Lower leg skin (tissue), 4 donors: ENCODE results near the gene ZNF134. TPM values are rescaled to one million over a fixed set of nuclear protein-coding genes. Genes with fewer than 3 reads are reported as not detected.
A peak's percentile ranks its signal among the peaks of the same experiment; 100 is the strongest.

Experiments used
- DNase-seq, 2 donors: peaks; one replicate each; pipeline ENCODE4 v3.0.0-alpha.2; 2019; ENCODE audit warnings: low spot score in 2 of 2
- H3K4me3 ChIP-seq: fragments of 200-600 bp; sonication (generic); 2 replicates; pipeline ENCODE4 v1.5.1; 2017; ENCODE audit warnings: mild to moderate bottlenecking, low read depth; ENCODE audit not compliant: poor library complexity, severe bottlenecking
- CTCF ChIP-seq, 3 donors: fragments of 450-650 bp; IDR thresholded peaks; one replicate each; pipeline ENCODE4 v1.5.1; 2016; ENCODE audit warnings: antibody characterized with exemption in 3 of 3, mild to moderate bottlenecking in 3 of 3, moderate library complexity in 2 of 3
- POLR2A ChIP-seq, 2 donors: fragments of 450-650 bp; IDR thresholded peaks; one replicate each; pipeline ENCODE4 v1.6.1; 2016 to 2017; ENCODE audit warnings: antibody characterized with exemption in 2 of 2, mild to moderate bottlenecking in 1 of 2, moderate library complexity in 1 of 2
- WGBS, 2 donors: methylation state at CpG; one replicate each; pipeline ENCODE4 v1.1.5; 2018; 5-methylcytosine and 5-hydroxymethylcytosine counted together
- intact Hi-C: fragments of 100-400 bp; cut with DNase I; formaldehyde crosslinking; loops from one replicate; pipeline ENCODE4 v1.15.0; 2023; ENCODE audit warnings: low total_unique reads
- total RNA-seq, 4 donors: library from RNA; depleted of rRNA; stranded (reverse); fragments of >200 nt; gene quantifications; one replicate each; pipeline ENCODE4 v1.1.0, GENCODE V29; 2016

Gene ZNF134
- total RNA-seq, 4 donors from 2014 or later, result 19.1 to 42.5 (median 34.6) TPM

GRCh38 chr19:57656346-57656745, 42.3 kb downstream of the ZNF134 start:
- TF ChIP-seq CTCF (IDR thresholded peaks at IDR 0.05), result no peak
- no peak for TF ChIP-seq POLR2A (IDR thresholded peaks at IDR 0.05)
- no peak for DNase-seq
- intact Hi-C loops, result no loop called here
- no peak overlapping the region for H3K4me3 ChIP-seq
- WGBS, 2 donors, result 74% methylated on average over 1 of the region's 1 CpG

- intact Hi-C loops, result no loop called here
- peak overlapping the region; percentile 10 for H3K4me3 ChIP-seq
- no peak for DNase-seq
- TF ChIP-seq CTCF (IDR thresholded peaks at IDR 0.05) (no peak), POLR2A (IDR thresholded peaks at IDR 0.05) (no peak)
- WGBS, 2 donors, result 4% methylated on average over 50 to 57 of the region's 64 CpGs
These were observed 50.5 kb downstream of the ZNF134 start for GRCh38 chr19:57664269-57665127.

GRCh38 chr19:57665261-57665806, 51.3 kb downstream of the ZNF134 start:
- DNase-seq, result no peak
- no peak overlapping the region for H3K4me3 ChIP-seq
- intact Hi-C loops, result no loop called here
- WGBS, 2 donors, result 81 to 90% methylated on average over 9 of the region's 9 CpGs
- no peak for TF ChIP-seq POLR2A (IDR thresholded peaks at IDR 0.05)
- no peak for TF ChIP-seq CTCF (IDR thresholded peaks at IDR 0.05)

- no peak for DNase-seq
- TF ChIP-seq CTCF (IDR thresholded peaks at IDR 0.05), result no peak
- no peak for TF ChIP-seq POLR2A (IDR thresholded peaks at IDR 0.05)
- no peak overlapping the region for H3K4me3 ChIP-seq
- WGBS, 2 donors, result 87 to 95% methylated on average over 1 of the region's 1 CpG
- intact Hi-C loops, result no loop called here
These were observed 53.2 kb downstream of the ZNF134 start for GRCh38 chr19:57667228-57667627.

GRCh38 chr19:57668635-57669034, 54.6 kb downstream of the ZNF134 start, which contains the start of gene ZSCAN4:
ZSCAN4 (plus strand) TSS chr19:57668935; CDS start chr19:57676146, 7,211 bp downstream.
- intact Hi-C loops, result no loop called here
- no peak for DNase-seq
- WGBS, 2 donors, result 89 to 92% methylated on average over 2 of the region's 2 CpGs
- no peak within 1 kb of the TSS for H3K4me3 ChIP-seq
- TF ChIP-seq POLR2A (IDR thresholded peaks at IDR 0.05) (no peak), CTCF (IDR thresholded peaks at IDR 0.05) (no peak)
